ENCODE results near the gene GJA4.

DNA sequence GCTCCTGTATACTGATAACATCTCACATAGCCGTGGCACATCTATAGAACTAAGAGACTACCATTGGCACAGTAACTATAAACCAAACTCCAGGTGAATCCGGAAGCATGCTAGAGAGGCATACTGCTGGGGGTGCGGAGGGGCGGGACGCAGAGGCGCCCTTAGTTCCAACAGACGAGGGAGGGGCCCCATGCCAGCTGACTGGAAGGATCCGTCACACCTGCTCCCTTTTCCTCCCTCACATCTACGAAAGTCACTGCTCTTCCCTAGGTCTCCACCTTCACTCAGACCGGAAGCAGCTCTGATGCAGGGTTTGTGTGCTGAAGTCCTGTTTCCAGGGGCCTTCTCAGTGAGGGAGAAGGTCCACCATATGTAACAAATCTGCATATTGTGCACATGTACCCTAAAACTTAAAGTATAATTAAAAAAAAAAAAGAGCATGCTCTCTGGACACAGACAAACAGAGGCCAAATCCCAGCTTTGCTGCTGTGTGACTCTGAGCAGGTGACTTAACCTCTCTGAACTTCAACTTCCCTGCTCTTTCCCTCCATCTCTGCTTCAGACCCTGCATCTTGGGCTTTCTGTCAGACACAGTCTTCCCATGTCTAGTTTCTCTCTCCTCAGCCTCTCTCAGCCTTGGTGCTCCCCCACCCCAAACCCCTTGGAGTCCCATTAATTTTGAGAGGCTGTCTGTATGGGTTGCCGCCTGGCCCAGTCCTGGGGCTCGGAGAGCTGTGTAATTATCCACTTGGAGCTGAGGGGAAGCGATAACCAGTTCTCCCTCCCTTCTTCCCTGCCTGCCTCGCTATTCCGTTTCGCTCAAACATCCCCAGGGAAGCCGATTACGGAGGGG is 45.8 kb upstream of the GJA4 start:
- TF ChIP-seq POLR2A (IDR thresholded peaks at IDR 0.05; ENCODE audit: low read depth, low read length) (no peak), POLR2AphosphoS5 (IDR thresholded peaks at IDR 0.05; ENCODE audit: low read depth, low read length) (no peak), TAF1 (IDR thresholded peaks at IDR 0.05; ENCODE audit: low read depth, low read length) (no peak), POU2F2 (IDR thresholded peaks at IDR 0.05; ENCODE audit: low read depth, low read length) (no peak), SPI1 (IDR thresholded peaks at IDR 0.05; ENCODE audit: low read depth, low read length) (no peak), PAX5 (IDR thresholded peaks at IDR 0.05; ENCODE audit: insufficient read depth, low read length, severe bottlenecking) (no peak)
